HepG2 (cell line): ENCODE data around the gene TBC1D2B. TPM values are rescaled to one million over a fixed set of nuclear protein-coding genes. Genes with fewer than 3 reads are reported as not detected.

ENCODE experiments used
- ATAC-seq: fragments of 200-7000 bp; cut with Tn5 transposase; 3 replicates; pipeline ENCODE4 v1.9.1; 2020; ENCODE audit warnings: mild to moderate bottlenecking, moderate library complexity
- BruUV-seq: library from RNA; stranded (reverse); fragments of 400-500 nt; replicated peaks from 2 replicates; lab custom pipeline; 2021; lab: Mats Ljungman, UMichigan
- CTCF ChIA-PET: fragments of 300-600 bp; formaldehyde crosslinking; extraction: SDS; loops from one replicate; lab custom pipeline; 2021; ENCODE audit warnings: low total read pairs, inconsistent platforms, low intra/inter-chr PET ratio; lab: Yijun Ruan, JAX
- POLR2A ChIA-PET: fragments of 350-600 bp; sonication (Branson Sonifier 250); formaldehyde crosslinking; loops from one replicate; lab custom pipeline; 2020; ENCODE audit warnings: antibody characterized with exemption, inconsistent platforms; lab: Yijun Ruan, JAX
- DNase-seq: peaks from one replicate; pipeline ENCODE4 v3.0.0-alpha.2; 2015; ENCODE audit warnings: low spot score
- FAIRE-seq: peaks from 3 replicates; lab custom pipeline; 2011; peaks lifted over from hg19 to GRCh38; lab: Jason Lieb, UNC
- H2AFZ ChIP-seq: one replicate; pipeline ENCODE4 v1.6.1; 2011; ENCODE audit warnings: low read length, inconsistent platforms
- H3K27ac ChIP-seq: fragments of 300-600 bp; 3 replicates; pipeline ENCODE4 v1.8.0; 2011; ENCODE audit warnings: mixed run types, mild to moderate bottlenecking, mixed read lengths, low read length, inconsistent platforms; ENCODE audit not compliant: insufficient read depth; ENCODE audit errors: extremely low read length
- H3K27me3 ChIP-seq, 2 experiments: fragments of 200-600 bp in 1 of 2; 2 replicates in 1 of 2; 3 replicates in 1 of 2; pipeline versions ENCODE4 v1.6.0 to v1.8.0; 2011; ENCODE audit warnings: low read length in 2 of 2, mild to moderate bottlenecking in 2 of 2, moderate library complexity in 2 of 2, inconsistent platforms in 1 of 2; ENCODE audit not compliant: insufficient read depth in 2 of 2, control insufficient read depth in 1 of 2
- H3K36me3 ChIP-seq, 2 experiments: fragments of 200-600 bp in 1 of 2; replicated peaks in 1 of 2; 2 replicates in 1 of 2; 3 replicates in 1 of 2; pipeline versions ENCODE4 v1.5.1 to v1.8.0; 2011; ENCODE audit warnings: low read length in 2 of 2, inconsistent platforms in 1 of 2; ENCODE audit not compliant: insufficient read depth in 2 of 2, control insufficient read depth in 1 of 2
- H3K4me1 ChIP-seq: 2 replicates; pipeline ENCODE4 v1.5.1; 2012; ENCODE audit warnings: low read length, inconsistent platforms; ENCODE audit not compliant: insufficient read depth
- H3K4me2 ChIP-seq: 2 replicates; pipeline ENCODE4 v1.6.0; 2011; ENCODE audit warnings: low read depth, low read length, inconsistent platforms
- H3K4me3 ChIP-seq, 3 experiments: fragments of 200-600 bp in 1 of 3; sonication (generic), shearing (Covaris generic) in 1 of 3; replicated peaks in 1 of 3; 2 replicates each; pipeline ENCODE4 v1.5.1; 2011 to 2016; ENCODE audit warnings: low read length in 3 of 3, inconsistent platforms in 2 of 3, low read depth in 2 of 3, mild to moderate bottlenecking in 2 of 3, control low read depth in 1 of 3, mixed read lengths in 1 of 3; ENCODE audit not compliant: insufficient read depth in 1 of 3
- H3K79me2 ChIP-seq: one replicate; pipeline ENCODE4 v1.6.1; 2011; ENCODE audit warnings: low read length, inconsistent platforms; ENCODE audit not compliant: insufficient read depth
- H3K9ac ChIP-seq: 2 replicates; pipeline ENCODE4 v1.6.0; 2011; ENCODE audit warnings: mild to moderate bottlenecking, low read depth, low read length, inconsistent platforms; ENCODE audit not compliant: insufficient read depth
- H3K9me3 ChIP-seq: 2 replicates; pipeline ENCODE4 v1.5.1; 2012; ENCODE audit warnings: mild to moderate bottlenecking, low read length
- H4K20me1 ChIP-seq: 2 replicates; pipeline ENCODE4 v1.6.0; 2011; ENCODE audit warnings: inconsistent platforms, mild to moderate bottlenecking, low read length, moderate library complexity; ENCODE audit not compliant: insufficient read depth
- AGO2 ChIP-seq: fragments of 200-400 bp; formaldehyde crosslinking; optimal IDR thresholded peaks from 2 replicates; pipeline ENCODE3; 2017; ENCODE audit warnings: mild to moderate bottlenecking, low read depth, low read length, moderate library complexity
- KAT8 ChIP-seq: IDR thresholded peaks from 2 replicates; pipeline ENCODE4 v1.6.1; 2016; ENCODE audit warnings: missing genetic modification reagents, missing compliant biosample characterization
- MLLT10 ChIP-seq: sonication (generic); formaldehyde crosslinking; IDR thresholded peaks from 2 replicates; pipeline ENCODE4 v1.4.0; 2020; ENCODE audit warnings: missing genetic modification reagents
- NR2F6 ChIP-seq, 2 experiments: IDR thresholded peaks; 2 replicates each; pipeline ENCODE4 v1.6.1; 2016; ENCODE audit warnings: antibody characterized with exemption in 1 of 2, mild to moderate bottlenecking in 1 of 2
- TARDBP ChIP-seq: sonication (generic); formaldehyde crosslinking; IDR thresholded peaks from 2 replicates; pipeline ENCODE4 v1.8.0; 2022; ENCODE audit warnings: mild to moderate bottlenecking, missing genetic modification reagents
- ZFP36L2 ChIP-seq: sonication (generic); formaldehyde crosslinking; IDR thresholded peaks from 2 replicates; pipeline ENCODE4 v1.4.0; 2020; ENCODE audit warnings: missing genetic modification reagents
- ZFX ChIP-seq: sonication (generic); formaldehyde crosslinking; IDR thresholded peaks from 2 replicates; pipeline ENCODE4 v1.4.0; 2020; ENCODE audit warnings: mild to moderate bottlenecking, low read depth, missing genetic modification reagents, moderate library complexity
- ZKSCAN8 ChIP-seq: IDR thresholded peaks from 2 replicates; pipeline ENCODE4 v1.6.1; 2016; ENCODE audit warnings: borderline replicate concordance, missing genetic modification reagents, missing compliant biosample characterization
- ZNF883 ChIP-seq: sonication (generic); formaldehyde crosslinking; IDR thresholded peaks from 2 replicates; pipeline ENCODE4 v1.5.1; 2020; ENCODE audit warnings: mild to moderate bottlenecking, missing genetic modification reagents; ENCODE audit errors: not compliant biosample characterization
- WGBS: methylation state at CpG from one replicate; pipeline ENCODE4 v1.1.6; 2017; ENCODE audit warnings: low lambda C conversion rate; 5-methylcytosine and 5-hydroxymethylcytosine counted together
- in situ Hi-C: cut with HindIII; loops from 2 replicates; pipeline ENCODE4 v1.10.0; 2017; ENCODE audit warnings: low pct_unique_long_range_greater_than_20kb; ENCODE audit not compliant: extremely low pct_ligation_motif_present
- intact Hi-C: fragments of 100-400 bp; cut with micrococcal nuclease; formaldehyde crosslinking; loops from one replicate; pipeline ENCODE4 v1.10.0; 2022; ENCODE audit not compliant: unreplicated experiment
- polyA plus RNA-seq, 8 experiments: library from polyadenylated mRNA; depleted of rRNA in 3 of 8; stranded (reverse) in 7 of 8; unstranded in 1 of 8; fragments of >200 nt; fragmentation: Illumina TruSeq in 4 of 8; extraction: Trizol in 4 of 8; gene quantifications; 2 replicates each; pipeline versions ENCODE4 v1.2.1 to v1.2.3, GENCODE V29; 2011 to 2016; ENCODE audit warnings: low read depth in 4 of 8, missing spikeins in 1 of 8, mixed read lengths in 1 of 8; ENCODE audit not compliant: insufficient read depth in 1 of 8
- total RNA-seq, 5 experiments: library from RNA; depleted of rRNA; stranded (reverse); fragments of >200 nt; fragmentation: Illumina TruSeq; extraction: Trizol; gene quantifications; 2 replicates each; pipeline ENCODE4 v1.2.3, GENCODE V29; 2016; ENCODE audit warnings: low read depth in 1 of 5
- TF ChIP-seq, protein P1 (sequence below): sonication (generic); formaldehyde crosslinking; IDR thresholded peaks from 2 replicates; pipeline ENCODE4 v1.4.0; 2020; ENCODE audit warnings: missing genetic modification reagents, borderline replicate concordance
- TF ChIP-seq, protein P2 (sequence below): sonication (generic); formaldehyde crosslinking; IDR thresholded peaks from 2 replicates; pipeline ENCODE4 v1.4.0; 2020; ENCODE audit warnings: missing genetic modification reagents, borderline replicate concordance
- TF ChIP-seq, protein P3 (sequence below): sonication (generic); formaldehyde crosslinking; IDR thresholded peaks from 2 replicates; pipeline ENCODE4 v1.4.0; 2020; ENCODE audit warnings: missing genetic modification reagents, borderline replicate concordance

The TBC1D2B gene
- total and polyA plus RNA-seq, 2 of the 13 experiments (the other 11 are each of a cell fraction or from before 2014, with no cell fraction given) = 10.1 to 14.4 TPM

DNA sequence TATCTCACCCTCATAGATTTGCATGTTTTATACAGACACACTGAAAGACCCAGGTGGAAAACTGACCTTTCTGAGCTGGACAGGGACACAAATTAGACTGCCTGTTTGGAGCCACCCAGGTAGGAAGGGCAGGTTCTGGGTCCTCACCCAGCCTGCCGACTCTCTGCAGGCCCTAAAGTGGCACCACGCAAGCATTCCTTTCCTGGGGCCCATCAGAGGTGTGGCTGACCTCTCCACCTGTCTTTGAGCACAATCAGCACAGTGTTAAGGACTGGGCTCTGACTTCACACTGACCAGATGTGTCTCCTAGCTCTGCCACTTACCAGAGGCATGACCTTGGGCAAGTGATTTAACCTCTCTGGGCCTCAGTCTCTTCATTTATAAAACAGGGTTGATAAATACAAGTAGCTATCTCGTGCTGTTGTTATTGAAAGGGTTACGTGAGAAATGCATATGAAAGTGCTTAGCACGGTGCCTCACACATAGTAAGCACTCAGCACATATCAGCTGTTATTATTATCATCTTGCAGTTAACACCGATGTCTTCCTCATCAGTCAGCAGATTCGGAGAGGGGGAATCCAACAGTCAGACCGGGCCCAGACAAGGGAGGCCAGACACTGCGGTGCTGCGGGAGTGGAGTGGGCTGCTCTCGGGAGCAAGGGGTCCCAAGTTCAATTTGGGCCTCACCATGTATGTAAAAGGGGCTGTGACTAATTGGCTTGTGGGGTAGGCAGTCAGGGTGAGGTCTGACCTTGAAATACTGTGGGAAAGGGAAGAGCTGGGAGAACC lies 2.0 kb upstream of the TBC1D2B start (continued):
- no peak for TF ChIP-seq KAT8 (CRISPR knock-in tag)
- TF ChIP-seq AGO2 = no peak
- no peak for TF ChIP-seq ZFP36L2 (CRISPR knock-in tag)
- no peak for TF ChIP-seq ZNF883 (CRISPR knock-in tag)
- TF ChIP-seq ZFX = peak; percentile 36; the same call in 1 of the 2 replicates
- TF ChIP-seq TARDBP (CRISPR knock-in tag) = no peak; the same call in 1 of the 2 replicates
- no peak for TF ChIP-seq MLLT10 (CRISPR knock-in tag)
- TF ChIP-seq NR2F6 (IDR thresholded peaks at IDR 0.05) = peak; percentile 60
- no peak; the same call in 1 of the 2 replicates for TF ChIP-seq NR2F6 (CRISPR knock-in tag; IDR thresholded peaks at IDR 0.05)
- TF ChIP-seq, all 625 proteins: peak for 8

DNA sequence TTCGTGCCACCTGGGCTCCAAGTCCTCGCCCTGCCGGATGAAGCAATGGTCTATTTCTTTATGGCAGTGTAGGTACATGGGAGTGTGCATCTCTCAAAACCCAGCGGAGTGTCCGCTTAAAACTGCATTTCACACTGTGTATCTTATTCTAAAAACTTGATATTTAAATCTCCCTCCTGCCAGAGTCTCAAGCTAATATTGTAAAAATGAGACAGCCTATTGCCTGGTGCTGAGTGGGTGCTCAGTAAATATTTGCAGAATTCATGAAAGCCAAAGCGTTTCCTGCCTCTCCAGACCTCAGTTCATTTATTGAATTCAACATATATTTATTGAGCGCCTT lies 330 bp upstream of the TBC1D2B start:
- ATAC-seq = peak; percentile 9
- Histone ChIP-seq H3K9me3 (no peaks in the 10 kb centered on the region), H4K20me1 (no peaks in the 10 kb centered on the region), H3K27ac (no peak overlapping the region), H3K9ac (0 out of 2 replicates have a peak overlapping the region, but pooled peaks have one; percentile 13), H3K36me3 (no peaks in the 10 kb centered on the region), H2AFZ (peak overlapping the region; percentile 59), H3K4me3 (peak overlapping the region; percentile 64 to 94 (median 82)), H3K27me3 (no peaks in the 10 kb centered on the region; a peak in 1 of 5 replicates), H3K4me1 (peaks cover 79% of the 10 kb centered on the region), H3K79me2 (peaks cover 24% of the 10 kb centered on the region), H3K4me2 (peak overlapping the region; percentile 80)
- no peak for FAIRE-seq
- DNase-seq = no peak
- WGBS = 0% methylated on average over 4 of the region's 7 CpGs
- no TSS peak for BruUV-seq
- ChIA-PET POLR2A (no interaction called here), CTCF (no interaction called here)
- intact Hi-C loops (no loop called here), in situ Hi-C loops (no loop called here)
- TF ChIP-seq, protein P1, sequence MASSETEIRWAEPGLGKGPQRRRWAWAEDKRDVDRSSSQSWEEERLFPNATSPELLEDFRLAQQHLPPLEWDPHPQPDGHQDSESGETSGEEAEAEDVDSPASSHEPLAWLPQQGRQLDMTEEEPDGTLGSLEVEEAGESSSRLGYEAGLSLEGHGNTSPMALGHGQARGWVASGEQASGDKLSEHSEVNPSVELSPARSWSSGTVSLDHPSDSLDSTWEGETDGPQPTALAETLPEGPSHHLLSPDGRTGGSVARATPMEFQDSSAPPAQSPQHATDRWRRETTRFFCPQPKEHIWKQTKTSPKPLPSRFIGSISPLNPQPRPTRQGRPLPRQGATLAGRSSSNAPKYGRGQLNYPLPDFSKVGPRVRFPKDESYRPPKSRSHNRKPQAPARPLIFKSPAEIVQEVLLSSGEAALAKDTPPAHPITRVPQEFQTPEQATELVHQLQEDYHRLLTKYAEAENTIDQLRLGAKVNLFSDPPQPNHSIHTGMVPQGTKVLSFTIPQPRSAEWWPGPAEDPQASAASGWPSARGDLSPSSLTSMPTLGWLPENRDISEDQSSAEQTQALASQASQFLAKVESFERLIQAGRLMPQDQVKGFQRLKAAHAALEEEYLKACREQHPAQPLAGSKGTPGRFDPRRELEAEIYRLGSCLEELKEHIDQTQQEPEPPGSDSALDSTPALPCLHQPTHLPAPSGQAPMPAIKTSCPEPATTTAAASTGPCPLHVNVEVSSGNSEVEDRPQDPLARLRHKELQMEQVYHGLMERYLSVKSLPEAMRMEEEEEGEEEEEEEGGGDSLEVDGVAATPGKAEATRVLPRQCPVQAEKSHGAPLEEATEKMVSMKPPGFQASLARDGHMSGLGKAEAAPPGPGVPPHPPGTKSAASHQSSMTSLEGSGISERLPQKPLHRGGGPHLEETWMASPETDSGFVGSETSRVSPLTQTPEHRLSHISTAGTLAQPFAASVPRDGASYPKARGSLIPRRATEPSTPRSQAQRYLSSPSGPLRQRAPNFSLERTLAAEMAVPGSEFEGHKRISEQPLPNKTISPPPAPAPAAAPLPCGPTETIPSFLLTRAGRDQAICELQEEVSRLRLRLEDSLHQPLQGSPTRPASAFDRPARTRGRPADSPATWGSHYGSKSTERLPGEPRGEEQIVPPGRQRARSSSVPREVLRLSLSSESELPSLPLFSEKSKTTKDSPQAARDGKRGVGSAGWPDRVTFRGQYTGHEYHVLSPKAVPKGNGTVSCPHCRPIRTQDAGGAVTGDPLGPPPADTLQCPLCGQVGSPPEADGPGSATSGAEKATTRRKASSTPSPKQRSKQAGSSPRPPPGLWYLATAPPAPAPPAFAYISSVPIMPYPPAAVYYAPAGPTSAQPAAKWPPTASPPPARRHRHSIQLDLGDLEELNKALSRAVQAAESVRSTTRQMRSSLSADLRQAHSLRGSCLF (CRISPR knock-in tag) = no peak
- TF ChIP-seq ZKSCAN8 (CRISPR knock-in tag) (peak; percentile 73; the same call in 1 of the 2 replicates), NR2F6 (IDR thresholded peaks at IDR 0.05) (no peak), NR2F6 (CRISPR knock-in tag; IDR thresholded peaks at IDR 0.05) (no peak)
- TF ChIP-seq, protein P2, sequence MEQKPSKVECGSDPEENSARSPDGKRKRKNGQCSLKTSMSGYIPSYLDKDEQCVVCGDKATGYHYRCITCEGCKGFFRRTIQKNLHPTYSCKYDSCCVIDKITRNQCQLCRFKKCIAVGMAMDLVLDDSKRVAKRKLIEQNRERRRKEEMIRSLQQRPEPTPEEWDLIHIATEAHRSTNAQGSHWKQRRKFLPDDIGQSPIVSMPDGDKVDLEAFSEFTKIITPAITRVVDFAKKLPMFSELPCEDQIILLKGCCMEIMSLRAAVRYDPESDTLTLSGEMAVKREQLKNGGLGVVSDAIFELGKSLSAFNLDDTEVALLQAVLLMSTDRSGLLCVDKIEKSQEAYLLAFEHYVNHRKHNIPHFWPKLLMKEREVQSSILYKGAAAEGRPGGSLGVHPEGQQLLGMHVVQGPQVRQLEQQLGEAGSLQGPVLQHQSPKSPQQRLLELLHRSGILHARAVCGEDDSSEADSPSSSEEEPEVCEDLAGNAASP (CRISPR knock-in tag) = no peak
- TF ChIP-seq, protein P3, sequence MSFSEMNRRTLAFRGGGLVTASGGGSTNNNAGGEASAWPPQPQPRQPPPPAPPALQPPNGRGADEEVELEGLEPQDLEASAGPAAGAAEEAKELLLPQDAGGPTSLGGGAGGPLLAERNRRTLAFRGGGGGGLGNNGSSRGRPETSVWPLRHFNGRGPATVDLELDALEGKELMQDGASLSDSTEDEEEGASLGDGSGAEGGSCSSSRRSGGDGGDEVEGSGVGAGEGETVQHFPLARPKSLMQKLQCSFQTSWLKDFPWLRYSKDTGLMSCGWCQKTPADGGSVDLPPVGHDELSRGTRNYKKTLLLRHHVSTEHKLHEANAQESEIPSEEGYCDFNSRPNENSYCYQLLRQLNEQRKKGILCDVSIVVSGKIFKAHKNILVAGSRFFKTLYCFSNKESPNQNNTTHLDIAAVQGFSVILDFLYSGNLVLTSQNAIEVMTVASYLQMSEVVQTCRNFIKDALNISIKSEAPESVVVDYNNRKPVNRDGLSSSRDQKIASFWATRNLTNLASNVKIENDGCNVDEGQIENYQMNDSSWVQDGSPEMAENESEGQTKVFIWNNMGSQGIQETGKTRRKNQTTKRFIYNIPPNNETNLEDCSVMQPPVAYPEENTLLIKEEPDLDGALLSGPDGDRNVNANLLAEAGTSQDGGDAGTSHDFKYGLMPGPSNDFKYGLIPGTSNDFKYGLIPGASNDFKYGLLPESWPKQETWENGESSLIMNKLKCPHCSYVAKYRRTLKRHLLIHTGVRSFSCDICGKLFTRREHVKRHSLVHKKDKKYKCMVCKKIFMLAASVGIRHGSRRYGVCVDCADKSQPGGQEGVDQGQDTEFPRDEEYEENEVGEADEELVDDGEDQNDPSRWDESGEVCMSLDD (CRISPR knock-in tag) = no peak
